AG09309 (cell line): ENCODE data around the gene OR52K2.

Experiments
- DNase-seq: peaks from one replicate; pipeline ENCODE4 v3.0.0-alpha.2; 2010; ENCODE audit warnings: low read depth
- H3K4me3 ChIP-seq: 2 replicates; pipeline ENCODE4 v1.5.1; 2011; ENCODE audit warnings: mild to moderate bottlenecking, low read depth, low read length, moderate library complexity; ENCODE audit not compliant: control insufficient read depth
- TF ChIP-seq, protein P1 (sequence below): IDR thresholded peaks from 2 replicates; pipeline ENCODE4 v1.5.1; 2011; ENCODE audit warnings: mild to moderate bottlenecking, low read depth, low read length, inconsistent platforms; ENCODE audit not compliant: insufficient read depth, control insufficient read depth; ENCODE audit errors: missing control alignments

OR52K2 gene

DNA sequence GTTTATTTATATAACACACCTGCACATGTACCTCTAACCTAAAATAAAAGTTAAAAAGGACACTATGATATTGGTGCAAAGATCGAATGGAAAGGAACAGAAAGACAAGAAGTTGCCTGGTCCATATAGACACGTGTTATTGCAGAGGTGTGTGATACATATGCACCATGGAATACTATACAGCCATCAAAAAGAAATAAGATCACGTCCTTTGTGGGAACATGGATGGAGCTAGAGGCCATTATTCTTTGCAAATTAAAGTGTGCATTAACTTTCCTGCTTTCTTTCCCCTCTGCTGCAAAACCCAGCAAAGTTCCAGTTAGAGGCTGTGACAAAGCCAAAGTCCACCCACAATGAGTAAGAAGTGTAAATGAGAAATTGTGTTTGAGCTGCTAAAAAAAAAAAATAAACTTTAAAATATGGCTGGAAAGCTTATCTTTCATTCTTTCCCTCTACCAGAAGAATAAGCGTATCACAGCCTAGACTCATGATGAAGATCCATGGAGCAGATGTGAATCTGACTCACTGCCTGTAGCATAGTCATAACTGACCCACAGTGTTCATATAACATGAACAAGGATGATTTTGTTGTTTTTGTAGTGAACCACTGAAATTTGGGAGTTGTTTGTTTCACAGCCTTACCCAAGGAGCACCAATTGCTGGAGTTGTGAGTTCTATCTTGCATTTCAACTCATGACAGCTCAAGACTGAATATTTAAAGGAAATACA, 42.9 kb downstream of the OR52K2 start:
- H3K4me3 ChIP-seq: no peak overlapping the region
- TF ChIP-seq, protein P1, sequence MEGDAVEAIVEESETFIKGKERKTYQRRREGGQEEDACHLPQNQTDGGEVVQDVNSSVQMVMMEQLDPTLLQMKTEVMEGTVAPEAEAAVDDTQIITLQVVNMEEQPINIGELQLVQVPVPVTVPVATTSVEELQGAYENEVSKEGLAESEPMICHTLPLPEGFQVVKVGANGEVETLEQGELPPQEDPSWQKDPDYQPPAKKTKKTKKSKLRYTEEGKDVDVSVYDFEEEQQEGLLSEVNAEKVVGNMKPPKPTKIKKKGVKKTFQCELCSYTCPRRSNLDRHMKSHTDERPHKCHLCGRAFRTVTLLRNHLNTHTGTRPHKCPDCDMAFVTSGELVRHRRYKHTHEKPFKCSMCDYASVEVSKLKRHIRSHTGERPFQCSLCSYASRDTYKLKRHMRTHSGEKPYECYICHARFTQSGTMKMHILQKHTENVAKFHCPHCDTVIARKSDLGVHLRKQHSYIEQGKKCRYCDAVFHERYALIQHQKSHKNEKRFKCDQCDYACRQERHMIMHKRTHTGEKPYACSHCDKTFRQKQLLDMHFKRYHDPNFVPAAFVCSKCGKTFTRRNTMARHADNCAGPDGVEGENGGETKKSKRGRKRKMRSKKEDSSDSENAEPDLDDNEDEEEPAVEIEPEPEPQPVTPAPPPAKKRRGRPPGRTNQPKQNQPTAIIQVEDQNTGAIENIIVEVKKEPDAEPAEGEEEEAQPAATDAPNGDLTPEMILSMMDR: no peak
- no peak for DNase-seq

DNA sequence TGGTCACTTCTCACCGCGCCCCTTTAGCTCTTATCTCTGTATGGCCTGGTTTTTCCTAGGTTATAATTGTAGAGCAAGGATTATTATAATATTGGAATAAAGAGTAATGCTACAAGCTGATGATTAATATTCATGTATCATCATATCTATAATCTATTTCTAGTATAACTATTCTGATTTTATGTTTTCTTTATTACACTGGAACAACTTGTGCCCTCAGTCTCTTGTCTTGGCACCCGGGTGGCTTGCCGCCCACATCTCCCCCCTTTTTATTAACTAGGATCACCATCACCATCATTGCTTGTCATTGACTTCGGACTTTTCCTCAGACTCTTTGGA, 44.4 kb downstream of the OR52K2 start:
- TF ChIP-seq, protein P1: no peak
- no peak overlapping the region for H3K4me3 ChIP-seq
- no peak for DNase-seq

DNA sequence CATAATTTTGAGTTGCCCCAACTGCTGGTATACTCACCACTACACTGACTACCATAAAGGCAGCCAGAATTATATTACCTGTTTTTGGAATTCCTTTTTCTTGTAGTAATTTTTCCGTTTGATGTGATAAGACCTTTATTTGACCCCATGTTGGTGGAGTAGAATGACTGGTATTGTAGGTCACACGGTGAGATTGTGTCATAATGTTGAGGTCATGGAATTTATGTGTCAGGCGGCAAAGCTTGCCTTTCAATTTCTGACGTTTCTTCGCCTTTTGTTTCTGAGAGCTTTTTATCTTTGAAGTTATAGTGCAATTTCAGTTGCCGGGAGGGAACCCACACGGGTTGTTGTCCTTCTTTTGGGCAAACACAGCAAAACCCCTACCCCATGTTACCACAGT, 46.4 kb downstream of the OR52K2 start:
- DNase-seq: no peak
- TF ChIP-seq, protein P1: no peak

DNA sequence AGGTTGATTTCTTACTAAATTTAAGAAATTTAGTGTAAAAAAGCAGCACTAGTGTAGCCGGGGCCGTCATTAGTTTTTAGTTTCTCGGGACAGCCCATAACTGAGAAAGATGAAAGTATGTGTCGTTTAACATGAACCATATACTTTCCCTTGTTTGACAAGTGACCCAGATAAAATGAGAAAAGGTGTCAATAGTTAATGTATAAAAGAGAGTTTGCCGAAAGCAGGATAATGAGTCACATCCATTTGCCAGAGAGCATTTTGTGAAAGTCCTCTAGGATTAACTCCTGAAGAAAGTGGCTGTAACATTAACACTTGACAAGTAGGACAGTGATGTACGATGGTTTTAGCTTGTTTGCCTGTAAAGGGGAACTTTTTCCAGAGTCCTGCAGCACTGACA, 46.9 kb downstream of the OR52K2 start:
- no peak overlapping the region for H3K4me3 ChIP-seq
- DNase-seq: no peak
- TF ChIP-seq, protein P1: no peak

More for the DNA sequence above, 46.4 kb downstream of the OR52K2 start:
- no peak overlapping the region for H3K4me3 ChIP-seq

DNA sequence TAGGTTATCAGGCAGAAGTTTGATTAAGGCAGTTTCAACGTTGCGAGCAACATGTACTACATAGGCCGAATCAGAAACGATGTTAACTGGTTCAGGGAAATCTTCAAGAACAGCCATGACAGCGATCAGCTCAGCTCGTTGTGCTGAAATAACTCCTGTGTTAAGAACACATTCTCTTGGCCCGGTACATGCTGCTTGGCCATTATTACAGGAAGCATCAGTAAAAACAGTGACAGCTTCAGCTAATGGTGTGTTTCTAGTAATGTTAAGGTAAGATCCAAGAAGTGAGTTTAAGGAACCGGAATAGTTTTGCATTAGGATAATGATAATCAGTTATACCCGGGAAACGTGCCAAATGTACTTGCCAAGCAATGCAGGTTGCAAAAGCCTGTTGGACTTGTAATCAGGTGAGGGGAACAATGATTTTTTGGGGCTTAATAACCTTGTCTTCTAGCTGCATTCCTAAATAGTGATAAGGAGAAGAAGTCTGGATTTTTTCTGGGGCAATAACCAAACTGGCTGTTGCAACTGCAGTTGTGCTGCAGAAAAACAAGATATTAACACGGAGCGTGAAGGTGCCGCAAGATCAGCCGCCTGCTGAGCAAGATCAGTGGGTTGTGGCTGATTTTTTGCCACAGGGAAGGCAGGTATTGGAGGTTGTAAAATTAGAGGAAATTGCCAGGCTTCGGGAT, 47.6 kb downstream of the OR52K2 start:
- TF ChIP-seq, protein P1: no peak
- no peak overlapping the region for H3K4me3 ChIP-seq
- DNase-seq: no peak
